ENCODE data around the gene BRD1.

DNA sequence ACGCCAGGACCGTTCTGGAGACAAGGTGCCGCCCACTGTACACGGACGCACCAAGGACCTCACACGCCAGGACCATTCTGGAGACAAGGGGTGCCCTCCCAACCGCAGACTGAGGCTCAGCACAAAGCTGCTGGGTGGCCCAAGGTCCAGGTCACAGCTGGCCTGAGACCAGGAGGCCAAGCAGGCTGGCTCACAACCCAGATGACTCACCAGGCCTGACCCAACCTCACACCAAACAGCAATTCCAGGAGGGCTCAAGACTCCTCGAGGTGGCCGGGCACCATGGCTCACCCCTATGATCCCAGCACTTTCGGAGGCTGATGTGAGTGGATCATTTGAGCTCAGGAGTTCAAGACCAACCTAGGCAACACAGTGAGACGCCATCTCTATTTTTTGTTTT lies 14.8 kb downstream of the BRD1 start:
- TF ChIP-seq LEF1 (IDR thresholded peaks at IDR 0.05; ENCODE audit: borderline replicate concordance), result no peak
- no peak for TF ChIP-seq SP1 (IDR thresholded peaks at IDR 0.05)
- TF ChIP-seq L3MBTL2 (conservative IDR thresholded peaks at IDR 0.05), result no peak
- no peak for TF ChIP-seq FOXM1 (IDR thresholded peaks at IDR 0.05; ENCODE audit: borderline replicate concordance)
- TF ChIP-seq, protein P1, sequence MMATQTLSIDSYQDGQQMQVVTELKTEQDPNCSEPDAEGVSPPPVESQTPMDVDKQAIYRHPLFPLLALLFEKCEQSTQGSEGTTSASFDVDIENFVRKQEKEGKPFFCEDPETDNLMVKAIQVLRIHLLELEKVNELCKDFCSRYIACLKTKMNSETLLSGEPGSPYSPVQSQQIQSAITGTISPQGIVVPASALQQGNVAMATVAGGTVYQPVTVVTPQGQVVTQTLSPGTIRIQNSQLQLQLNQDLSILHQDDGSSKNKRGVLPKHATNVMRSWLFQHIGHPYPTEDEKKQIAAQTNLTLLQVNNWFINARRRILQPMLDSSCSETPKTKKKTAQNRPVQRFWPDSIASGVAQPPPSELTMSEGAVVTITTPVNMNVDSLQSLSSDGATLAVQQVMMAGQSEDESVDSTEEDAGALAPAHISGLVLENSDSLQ (IDR thresholded peaks at IDR 0.05), result no peak
- no peak for TF ChIP-seq SUZ12 (IDR thresholded peaks at IDR 0.05)
- no peak for TF ChIP-seq BHLHE40 (IDR thresholded peaks at IDR 0.05; ENCODE audit: borderline replicate concordance)
- TF ChIP-seq CTBP1 (IDR thresholded peaks at IDR 0.05; ENCODE audit: borderline replicate concordance), result no peak
- TF ChIP-seq ELF4 (IDR thresholded peaks at IDR 0.05), result no peak
- TF ChIP-seq FOXA1 (IDR thresholded peaks at IDR 0.05), result no peak
